ENCODE data around the gene BIN1. TPM values are rescaled to one million over a fixed set of nuclear protein-coding genes. Genes with fewer than 3 reads are reported as not detected.

BIN1 gene
- polyA plus RNA-seq, 1 donor (not counting 4 experiments of a cell fraction or from before 2014, with no cell fraction given) = 5.4 TPM

DNA sequence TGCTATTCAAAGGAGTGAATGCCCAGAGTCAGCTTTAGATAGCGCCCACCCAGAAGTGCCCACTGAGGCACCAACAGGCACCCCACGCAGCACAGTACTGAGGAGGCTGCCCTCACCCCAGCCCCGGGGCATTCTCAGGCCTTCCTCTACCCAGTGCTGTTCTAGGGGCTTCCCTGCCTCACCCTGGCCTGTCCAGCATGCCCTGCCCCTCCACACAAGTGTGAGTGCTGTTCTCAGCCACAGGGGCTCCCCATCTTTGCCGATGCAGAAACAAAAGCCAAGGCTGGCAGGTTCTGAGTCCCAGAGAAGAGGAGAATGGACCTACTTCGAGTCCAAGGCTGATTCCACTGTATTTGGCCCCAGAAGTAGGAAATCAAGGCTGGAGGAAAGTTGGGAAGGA is 15.8 kb downstream of the BIN1 start:
- peaks cover 5% of the 10 kb centered on the region for H3K4me1 ChIP-seq (ENCODE audit: control insufficient read depth, extremely low read depth, insufficient read depth, low read length)
- dilution Hi-C loops (cut with MboI; ENCODE audit: extremely low pct_ligation_motif_present, low sequenced_read_pairs) = no loop called here
- DNase-seq (ENCODE audit: low read depth, low spot score) = no peak
- H3K79me2 ChIP-seq (ENCODE audit: control insufficient read depth, insufficient read depth, low read length) = no peaks in the 10 kb centered on the region
- no peak overlapping the region for H3K4me2 ChIP-seq (ENCODE audit: control insufficient read depth, extremely low read depth, insufficient read depth, low read depth, low read length)
- TF ChIP-seq, protein P1, sequence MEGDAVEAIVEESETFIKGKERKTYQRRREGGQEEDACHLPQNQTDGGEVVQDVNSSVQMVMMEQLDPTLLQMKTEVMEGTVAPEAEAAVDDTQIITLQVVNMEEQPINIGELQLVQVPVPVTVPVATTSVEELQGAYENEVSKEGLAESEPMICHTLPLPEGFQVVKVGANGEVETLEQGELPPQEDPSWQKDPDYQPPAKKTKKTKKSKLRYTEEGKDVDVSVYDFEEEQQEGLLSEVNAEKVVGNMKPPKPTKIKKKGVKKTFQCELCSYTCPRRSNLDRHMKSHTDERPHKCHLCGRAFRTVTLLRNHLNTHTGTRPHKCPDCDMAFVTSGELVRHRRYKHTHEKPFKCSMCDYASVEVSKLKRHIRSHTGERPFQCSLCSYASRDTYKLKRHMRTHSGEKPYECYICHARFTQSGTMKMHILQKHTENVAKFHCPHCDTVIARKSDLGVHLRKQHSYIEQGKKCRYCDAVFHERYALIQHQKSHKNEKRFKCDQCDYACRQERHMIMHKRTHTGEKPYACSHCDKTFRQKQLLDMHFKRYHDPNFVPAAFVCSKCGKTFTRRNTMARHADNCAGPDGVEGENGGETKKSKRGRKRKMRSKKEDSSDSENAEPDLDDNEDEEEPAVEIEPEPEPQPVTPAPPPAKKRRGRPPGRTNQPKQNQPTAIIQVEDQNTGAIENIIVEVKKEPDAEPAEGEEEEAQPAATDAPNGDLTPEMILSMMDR (optimal IDR thresholded peaks at IDR 0.05 in 1 of 3, IDR thresholded peaks at IDR 0.05 in 1 of 3, conservative IDR thresholded peaks at IDR 0.05 in 1 of 3; ENCODE audit: extremely low read depth in 1 of 3, insufficient read depth in 2 of 3, low read length in 3 of 3) = no peak
- TF ChIP-seq EZH2 (IDR thresholded peaks at IDR 0.05; ENCODE audit: low read length) = no peak
- no peaks in the 10 kb centered on the region for H3K9me3 ChIP-seq (ENCODE audit: control insufficient read depth, low read depth, low read length)
- no peaks in the 10 kb centered on the region for H3K36me3 ChIP-seq (ENCODE audit: control insufficient read depth in 2 of 2, extremely low read depth in 1 of 2, insufficient read depth in 2 of 2, low read length in 2 of 2)
- H3K27me3 ChIP-seq (ENCODE audit: control insufficient read depth, extremely low read depth, insufficient read depth, low read length) = no peaks in the 10 kb centered on the region
- H3K9ac ChIP-seq (ENCODE audit: control insufficient read depth, extremely low read depth, insufficient read depth, low read length) = no peak overlapping the region
- no peaks in the 10 kb centered on the region for H3K9me1 ChIP-seq (ENCODE audit: control insufficient read depth, extremely low read depth, insufficient read depth, low read length)
- H3K27ac ChIP-seq (ENCODE audit: control insufficient read depth, insufficient read depth, low read length) = no peak overlapping the region
- no peak overlapping the region for H2AFZ ChIP-seq (ENCODE audit: control insufficient read depth, low read length)
- no peak for FAIRE-seq
- no peak overlapping the region for H3K4me3 ChIP-seq (ENCODE audit: control insufficient read depth in 2 of 3, extremely low read depth in 1 of 3, insufficient read depth in 2 of 3, low read depth in 1 of 3, low read length in 3 of 3)
- H4K20me1 ChIP-seq (ENCODE audit: control insufficient read depth, extremely low read depth, insufficient read depth, low read length) = no peaks in the 10 kb centered on the region

DNA sequence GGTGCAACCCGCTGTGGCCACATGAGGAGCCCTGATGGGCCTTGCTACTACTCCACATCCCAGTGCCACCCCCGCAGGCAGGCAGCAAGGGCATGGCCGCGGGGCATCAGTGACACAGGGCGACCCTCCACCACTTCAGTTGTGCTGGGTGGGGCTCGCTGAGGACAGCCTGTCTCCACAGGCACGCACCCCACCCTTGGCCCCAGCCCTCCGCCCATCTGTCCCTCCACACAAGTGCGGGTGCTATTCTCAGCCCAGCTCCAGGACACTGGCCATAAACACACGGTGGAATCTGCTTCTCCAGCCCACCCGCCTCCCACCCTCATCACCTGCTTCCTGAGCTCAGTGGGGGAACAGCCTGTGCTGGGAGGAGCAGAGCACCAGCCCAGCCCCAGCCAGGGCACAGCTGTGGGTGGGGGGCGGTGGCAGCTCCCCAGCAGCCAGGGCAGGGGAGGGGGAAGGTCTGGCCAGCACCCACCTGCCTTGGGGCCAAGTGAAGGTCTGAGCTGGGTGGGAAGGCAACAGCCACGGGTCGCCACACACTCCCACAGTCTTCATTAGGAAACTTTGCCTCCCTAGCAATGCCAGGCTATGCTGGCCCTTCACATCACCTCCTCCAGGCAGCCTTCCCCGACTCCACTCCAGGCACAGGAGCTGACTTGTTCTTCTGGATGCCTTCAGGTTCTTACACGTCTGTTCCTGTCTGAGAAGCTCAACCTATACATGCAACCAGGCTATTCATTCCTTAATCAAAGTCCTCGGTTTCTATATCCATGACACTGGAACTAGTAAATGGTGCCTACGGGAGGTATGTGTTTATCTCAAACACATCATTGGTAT is 16.5 kb downstream of the BIN1 start:
- Histone ChIP-seq H3K4me1 (ENCODE audit: control insufficient read depth, extremely low read depth, insufficient read depth, low read length) (peaks cover 9% of the 10 kb centered on the region), H3K4me2 (ENCODE audit: control insufficient read depth, extremely low read depth, insufficient read depth, low read depth, low read length) (no peak overlapping the region), H3K36me3 (ENCODE audit: control insufficient read depth in 2 of 2, extremely low read depth in 1 of 2, insufficient read depth in 2 of 2, low read length in 2 of 2) (no peaks in the 10 kb centered on the region), H2AFZ (ENCODE audit: control insufficient read depth, low read length) (no peak overlapping the region), H3K9me1 (ENCODE audit: control insufficient read depth, extremely low read depth, insufficient read depth, low read length) (no peaks in the 10 kb centered on the region), H3K9ac (ENCODE audit: control insufficient read depth, extremely low read depth, insufficient read depth, low read length) (no peak overlapping the region), H3K9me3 (ENCODE audit: control insufficient read depth, low read depth, low read length) (no peaks in the 10 kb centered on the region), H3K27ac (ENCODE audit: control insufficient read depth, insufficient read depth, low read length) (no peak overlapping the region), H4K20me1 (ENCODE audit: control insufficient read depth, extremely low read depth, insufficient read depth, low read length) (peaks cover 2% of the 10 kb centered on the region), H3K79me2 (ENCODE audit: control insufficient read depth, insufficient read depth, low read length) (no peaks in the 10 kb centered on the region), H3K27me3 (ENCODE audit: control insufficient read depth, extremely low read depth, insufficient read depth, low read length) (no peaks in the 10 kb centered on the region), H3K4me3 (ENCODE audit: control insufficient read depth in 2 of 3, extremely low read depth in 1 of 3, insufficient read depth in 2 of 3, low read depth in 1 of 3, low read length in 3 of 3) (no peak overlapping the region)
- FAIRE-seq (no peak), DNase-seq (ENCODE audit: low read depth, low spot score) (no peak)
- dilution Hi-C loops (cut with MboI; ENCODE audit: extremely low pct_ligation_motif_present, low sequenced_read_pairs) = no loop called here
- TF ChIP-seq, protein P1 (optimal IDR thresholded peaks at IDR 0.05 in 1 of 3, IDR thresholded peaks at IDR 0.05 in 1 of 3, conservative IDR thresholded peaks at IDR 0.05 in 1 of 3; ENCODE audit: extremely low read depth in 1 of 3, insufficient read depth in 2 of 3, low read length in 3 of 3) = no peak
- no peak for TF ChIP-seq EZH2 (IDR thresholded peaks at IDR 0.05; ENCODE audit: low read length)
